Ishikawa (cell line): ENCODE measurements around the gene CACNA1C.

Experiments
- CEBPB ChIP-seq: IDR thresholded peaks from 2 replicates; pipeline ENCODE4 v1.6.1; 2012
- CREB1 ChIP-seq: IDR thresholded peaks from 2 replicates; pipeline ENCODE4 v1.6.1; 2012; ENCODE audit warnings: low read depth
- EGR1 ChIP-seq: IDR thresholded peaks from 2 replicates; pipeline ENCODE4 v1.6.1; 2012
- EP300 ChIP-seq: IDR thresholded peaks from 2 replicates; pipeline ENCODE4 v1.6.1; 2012; ENCODE audit warnings: borderline replicate concordance
- FOXM1 ChIP-seq: IDR thresholded peaks from 2 replicates; pipeline ENCODE4 v1.6.1; 2012; ENCODE audit warnings: low read depth, borderline replicate concordance
- NFIC ChIP-seq: IDR thresholded peaks from 2 replicates; pipeline ENCODE4 v1.6.1; 2012
- RAD21 ChIP-seq: IDR thresholded peaks from 2 replicates; pipeline ENCODE4 v1.6.1; 2012; ENCODE audit warnings: low read depth
- TAF1 ChIP-seq: IDR thresholded peaks from 2 replicates; pipeline ENCODE4 v1.6.1; 2012; ENCODE audit warnings: low read depth, mild to moderate bottlenecking
- TCF12 ChIP-seq: IDR thresholded peaks from 2 replicates; pipeline ENCODE4 v1.6.1; 2012; ENCODE audit warnings: low read depth
- TEAD4 ChIP-seq: IDR thresholded peaks from 2 replicates; pipeline ENCODE4 v1.6.1; 2012
- YY1 ChIP-seq: IDR thresholded peaks from 2 replicates; pipeline ENCODE4 v1.6.1; 2012; ENCODE audit warnings: low read depth
- ZBTB7A ChIP-seq: IDR thresholded peaks from 2 replicates; pipeline ENCODE4 v1.6.1; 2012; ENCODE audit warnings: low read depth
- TF ChIP-seq, protein P1 (sequence below): IDR thresholded peaks from 2 replicates; pipeline ENCODE4 v1.6.1; 2012
- TF ChIP-seq, protein P2 (sequence below): IDR thresholded peaks from 2 replicates; pipeline ENCODE4 v1.6.1; 2012; ENCODE audit warnings: low read depth, mild to moderate bottlenecking
- TF ChIP-seq, protein P3 (sequence below): IDR thresholded peaks from 2 replicates; pipeline ENCODE4 v1.6.1; 2012

Gene CACNA1C

DNA sequence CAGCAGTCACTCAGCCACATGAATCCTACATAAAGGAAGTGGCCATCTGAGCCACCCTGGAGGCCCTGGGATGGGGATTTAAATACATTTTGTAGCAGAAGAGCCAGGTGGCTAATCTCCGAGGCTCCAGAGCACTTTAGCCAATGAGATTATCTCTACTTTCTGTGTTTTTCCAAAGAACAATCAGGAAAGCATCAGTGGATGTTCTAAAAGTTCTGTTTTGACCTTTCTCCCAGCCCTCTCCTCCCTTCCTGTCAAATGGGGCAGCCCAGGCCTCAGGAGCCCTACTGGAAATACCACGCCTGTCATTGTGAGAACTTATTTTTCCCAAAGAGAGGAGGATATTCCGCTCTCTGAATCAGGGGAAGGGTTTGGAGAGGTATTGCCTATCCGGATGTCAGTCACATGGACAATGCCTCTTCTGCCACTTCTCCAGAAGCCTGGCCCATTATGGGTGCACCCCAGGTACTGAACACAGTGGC lies 405.2 kb downstream of the CACNA1C start:
- TF ChIP-seq, protein P1, sequence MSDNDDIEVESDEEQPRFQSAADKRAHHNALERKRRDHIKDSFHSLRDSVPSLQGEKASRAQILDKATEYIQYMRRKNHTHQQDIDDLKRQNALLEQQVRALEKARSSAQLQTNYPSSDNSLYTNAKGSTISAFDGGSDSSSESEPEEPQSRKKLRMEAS, result no peak
- TF ChIP-seq RAD21 (no peak), TEAD4 (no peak), ZBTB7A (no peak), FOXM1 (no peak), CREB1 (no peak), TCF12 (no peak), EGR1 (no peak), CEBPB (no peak), TAF1 (no peak), NFIC (no peak), EP300 (no peak), YY1 (no peak)
- TF ChIP-seq, protein P2, sequence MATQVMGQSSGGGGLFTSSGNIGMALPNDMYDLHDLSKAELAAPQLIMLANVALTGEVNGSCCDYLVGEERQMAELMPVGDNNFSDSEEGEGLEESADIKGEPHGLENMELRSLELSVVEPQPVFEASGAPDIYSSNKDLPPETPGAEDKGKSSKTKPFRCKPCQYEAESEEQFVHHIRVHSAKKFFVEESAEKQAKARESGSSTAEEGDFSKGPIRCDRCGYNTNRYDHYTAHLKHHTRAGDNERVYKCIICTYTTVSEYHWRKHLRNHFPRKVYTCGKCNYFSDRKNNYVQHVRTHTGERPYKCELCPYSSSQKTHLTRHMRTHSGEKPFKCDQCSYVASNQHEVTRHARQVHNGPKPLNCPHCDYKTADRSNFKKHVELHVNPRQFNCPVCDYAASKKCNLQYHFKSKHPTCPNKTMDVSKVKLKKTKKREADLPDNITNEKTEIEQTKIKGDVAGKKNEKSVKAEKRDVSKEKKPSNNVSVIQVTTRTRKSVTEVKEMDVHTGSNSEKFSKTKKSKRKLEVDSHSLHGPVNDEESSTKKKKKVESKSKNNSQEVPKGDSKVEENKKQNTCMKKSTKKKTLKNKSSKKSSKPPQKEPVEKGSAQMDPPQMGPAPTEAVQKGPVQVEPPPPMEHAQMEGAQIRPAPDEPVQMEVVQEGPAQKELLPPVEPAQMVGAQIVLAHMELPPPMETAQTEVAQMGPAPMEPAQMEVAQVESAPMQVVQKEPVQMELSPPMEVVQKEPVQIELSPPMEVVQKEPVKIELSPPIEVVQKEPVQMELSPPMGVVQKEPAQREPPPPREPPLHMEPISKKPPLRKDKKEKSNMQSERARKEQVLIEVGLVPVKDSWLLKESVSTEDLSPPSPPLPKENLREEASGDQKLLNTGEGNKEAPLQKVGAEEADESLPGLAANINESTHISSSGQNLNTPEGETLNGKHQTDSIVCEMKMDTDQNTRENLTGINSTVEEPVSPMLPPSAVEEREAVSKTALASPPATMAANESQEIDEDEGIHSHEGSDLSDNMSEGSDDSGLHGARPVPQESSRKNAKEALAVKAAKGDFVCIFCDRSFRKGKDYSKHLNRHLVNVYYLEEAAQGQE, result no peak
- TF ChIP-seq, protein P3, sequence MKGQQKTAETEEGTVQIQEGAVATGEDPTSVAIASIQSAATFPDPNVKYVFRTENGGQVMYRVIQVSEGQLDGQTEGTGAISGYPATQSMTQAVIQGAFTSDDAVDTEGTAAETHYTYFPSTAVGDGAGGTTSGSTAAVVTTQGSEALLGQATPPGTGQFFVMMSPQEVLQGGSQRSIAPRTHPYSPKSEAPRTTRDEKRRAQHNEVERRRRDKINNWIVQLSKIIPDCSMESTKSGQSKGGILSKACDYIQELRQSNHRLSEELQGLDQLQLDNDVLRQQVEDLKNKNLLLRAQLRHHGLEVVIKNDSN, result no peak

DNA sequence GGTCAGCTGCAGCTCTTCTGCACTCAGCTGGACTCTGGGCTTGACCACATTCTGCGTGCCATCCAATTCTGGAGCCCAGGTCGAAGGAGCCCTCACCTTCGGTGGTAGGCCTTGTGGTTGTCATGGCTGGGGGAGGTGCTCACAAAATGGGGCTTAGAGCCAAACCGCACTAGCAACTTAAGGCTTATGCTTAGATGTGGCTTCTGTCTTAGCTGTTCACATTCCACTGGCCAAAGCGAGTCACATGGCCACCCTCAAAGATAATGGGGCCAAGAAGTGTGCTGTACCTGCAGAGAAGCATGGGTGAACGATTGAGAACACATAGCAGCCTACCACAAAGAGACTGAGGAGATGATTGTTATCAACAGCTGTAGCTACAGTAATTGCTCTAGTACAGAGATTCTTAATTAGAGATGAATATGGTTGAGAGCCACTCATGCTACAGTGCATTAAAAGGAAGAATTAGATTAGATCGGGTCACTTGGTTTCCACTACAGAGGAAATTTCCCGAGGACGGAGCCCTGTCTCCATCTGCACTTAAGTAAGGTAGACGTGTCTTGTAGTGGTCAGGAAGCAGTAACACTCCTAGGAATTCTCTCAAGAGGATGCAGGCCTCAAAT lies 407.4 kb downstream of the CACNA1C start:
- no peak for TF ChIP-seq NFIC
- TF ChIP-seq TAF1, result no peak
- TF ChIP-seq, protein P1, result no peak
- TF ChIP-seq ZBTB7A, result no peak
- TF ChIP-seq, protein P3, result no peak
- no peak for TF ChIP-seq YY1
- no peak for TF ChIP-seq EGR1
- TF ChIP-seq CEBPB, result no peak
- TF ChIP-seq RAD21, result no peak
- no peak for TF ChIP-seq TCF12
- TF ChIP-seq CREB1, result no peak
- TF ChIP-seq FOXM1, result no peak
- TF ChIP-seq EP300, result no peak

DNA sequence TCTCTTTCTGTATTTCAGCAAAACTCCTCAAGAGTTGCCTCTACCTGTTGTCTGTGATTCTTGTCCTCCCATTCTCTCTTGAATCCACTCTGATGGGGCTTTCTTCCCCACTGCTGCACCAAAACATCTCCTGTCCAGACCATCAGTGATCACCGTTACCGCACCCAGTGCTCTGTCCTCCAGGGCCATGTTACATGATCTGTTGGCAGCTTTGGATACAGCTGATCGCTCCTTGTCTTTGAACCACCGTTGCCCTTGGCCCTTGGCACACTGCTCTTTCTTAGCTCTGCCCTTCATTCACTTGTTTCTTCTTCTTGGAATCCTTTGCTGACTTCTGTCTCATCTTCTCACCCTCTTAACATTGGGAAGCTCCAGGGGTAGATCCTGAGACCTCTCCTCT lies 408.3 kb downstream of the CACNA1C start:
- TF ChIP-seq EGR1, result no peak
- no peak for TF ChIP-seq ZBTB7A
- TF ChIP-seq CEBPB, result no peak
- TF ChIP-seq TAF1, result no peak

DNA sequence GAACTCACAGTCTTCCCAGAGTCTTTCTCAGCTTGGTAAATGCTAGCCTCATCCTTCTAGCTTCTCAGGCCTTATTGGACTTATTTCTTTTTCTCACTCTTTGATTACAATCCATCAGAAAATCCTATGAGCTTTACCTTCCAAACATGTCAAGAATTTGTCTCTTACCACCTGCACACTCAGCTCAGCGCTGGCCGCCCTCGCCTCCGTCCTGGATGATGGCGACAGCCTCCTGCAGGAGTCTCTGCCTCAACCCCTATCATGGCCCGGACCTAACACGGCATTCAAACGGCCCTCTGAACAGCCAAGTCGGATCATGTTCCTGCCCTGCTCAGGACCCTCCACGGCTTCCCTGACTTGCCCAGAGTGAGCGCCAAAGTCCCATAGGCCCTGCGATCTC lies 408.9 kb downstream of the CACNA1C start:
- TF ChIP-seq ZBTB7A (no peak), RAD21 (no peak), NFIC (no peak), TAF1 (no peak), EGR1 (no peak), FOXM1 (no peak), YY1 (no peak), TCF12 (no peak), TEAD4 (no peak)
- TF ChIP-seq, protein P2, result no peak

DNA sequence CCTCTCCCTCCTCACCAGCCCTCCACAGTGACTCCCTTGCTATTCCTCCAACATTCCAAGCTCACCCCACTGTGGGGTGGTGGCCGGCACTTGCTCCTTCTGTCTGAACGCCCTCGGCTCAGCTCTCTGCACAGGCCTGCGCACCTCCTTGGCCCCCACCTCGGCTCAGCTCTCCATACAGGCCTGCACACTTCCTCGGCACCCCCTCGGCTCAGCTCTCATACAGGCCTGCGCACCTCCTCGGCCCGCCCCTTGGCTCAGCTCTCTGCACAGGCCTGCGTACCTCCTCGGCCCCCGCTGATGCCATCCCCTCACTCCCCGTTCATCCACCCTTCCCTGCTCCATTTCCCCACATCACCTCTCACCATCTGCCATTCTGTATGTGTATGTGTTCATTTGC lies 409.3 kb downstream of the CACNA1C start:
- TF ChIP-seq, protein P2, result no peak
- TF ChIP-seq CREB1, result no peak
- TF ChIP-seq EP300, result no peak
- TF ChIP-seq CEBPB, result no peak
- TF ChIP-seq RAD21, result no peak
- TF ChIP-seq NFIC, result no peak
- TF ChIP-seq TAF1, result no peak
- TF ChIP-seq TEAD4, result no peak
- TF ChIP-seq, protein P1, result no peak
- no peak for TF ChIP-seq YY1
- TF ChIP-seq, protein P3, result no peak
- TF ChIP-seq FOXM1, result no peak
- no peak for TF ChIP-seq ZBTB7A
- TF ChIP-seq TCF12, result no peak
